HepG2 (cell line): ENCODE data around the gene TET3. TPM values are rescaled to one million over a fixed set of nuclear protein-coding genes. Genes with fewer than 3 reads are reported as not detected.

ENCODE experiments used
- ATAC-seq: fragments of 200-7000 bp; cut with Tn5 transposase; 3 replicates; pipeline ENCODE4 v1.9.1; 2020; ENCODE audit warnings: mild to moderate bottlenecking, moderate library complexity
- BruUV-seq: library from RNA; stranded (reverse); fragments of 400-500 nt; replicated peaks from 2 replicates; lab custom pipeline; 2021; lab: Mats Ljungman, UMichigan
- CTCF ChIA-PET: fragments of 300-600 bp; formaldehyde crosslinking; extraction: SDS; loops from one replicate; lab custom pipeline; 2021; ENCODE audit warnings: low total read pairs, inconsistent platforms, low intra/inter-chr PET ratio; lab: Yijun Ruan, JAX
- POLR2A ChIA-PET: fragments of 350-600 bp; sonication (Branson Sonifier 250); formaldehyde crosslinking; loops from one replicate; lab custom pipeline; 2020; ENCODE audit warnings: antibody characterized with exemption, inconsistent platforms; lab: Yijun Ruan, JAX
- DNase-seq: peaks from one replicate; pipeline ENCODE4 v3.0.0-alpha.2; 2015; ENCODE audit warnings: low spot score
- FAIRE-seq: peaks from 3 replicates; lab custom pipeline; 2011; peaks lifted over from hg19 to GRCh38; lab: Jason Lieb, UNC
- H2AFZ ChIP-seq: one replicate; pipeline ENCODE4 v1.6.1; 2011; ENCODE audit warnings: low read length, inconsistent platforms
- H3K27ac ChIP-seq: fragments of 300-600 bp; 3 replicates; pipeline ENCODE4 v1.8.0; 2011; ENCODE audit warnings: mixed run types, mild to moderate bottlenecking, mixed read lengths, low read length, inconsistent platforms; ENCODE audit not compliant: insufficient read depth; ENCODE audit errors: extremely low read length
- H3K27me3 ChIP-seq, 2 experiments: fragments of 200-600 bp in 1 of 2; 2 replicates in 1 of 2; 3 replicates in 1 of 2; pipeline versions ENCODE4 v1.6.0 to v1.8.0; 2011; ENCODE audit warnings: low read length in 2 of 2, mild to moderate bottlenecking in 2 of 2, moderate library complexity in 2 of 2, inconsistent platforms in 1 of 2; ENCODE audit not compliant: insufficient read depth in 2 of 2, control insufficient read depth in 1 of 2
- H3K36me3 ChIP-seq, 2 experiments: fragments of 200-600 bp in 1 of 2; replicated peaks in 1 of 2; 2 replicates in 1 of 2; 3 replicates in 1 of 2; pipeline versions ENCODE4 v1.5.1 to v1.8.0; 2011; ENCODE audit warnings: low read length in 2 of 2, inconsistent platforms in 1 of 2; ENCODE audit not compliant: insufficient read depth in 2 of 2, control insufficient read depth in 1 of 2
- H3K4me1 ChIP-seq: 2 replicates; pipeline ENCODE4 v1.5.1; 2012; ENCODE audit warnings: low read length, inconsistent platforms; ENCODE audit not compliant: insufficient read depth
- H3K4me2 ChIP-seq: 2 replicates; pipeline ENCODE4 v1.6.0; 2011; ENCODE audit warnings: low read depth, low read length, inconsistent platforms
- H3K4me3 ChIP-seq, 3 experiments: fragments of 200-600 bp in 1 of 3; sonication (generic), shearing (Covaris generic) in 1 of 3; replicated peaks in 1 of 3; 2 replicates each; pipeline ENCODE4 v1.5.1; 2011 to 2016; ENCODE audit warnings: low read length in 3 of 3, inconsistent platforms in 2 of 3, low read depth in 2 of 3, mild to moderate bottlenecking in 2 of 3, control low read depth in 1 of 3, mixed read lengths in 1 of 3; ENCODE audit not compliant: insufficient read depth in 1 of 3
- H3K79me2 ChIP-seq: one replicate; pipeline ENCODE4 v1.6.1; 2011; ENCODE audit warnings: low read length, inconsistent platforms; ENCODE audit not compliant: insufficient read depth
- H3K9ac ChIP-seq: 2 replicates; pipeline ENCODE4 v1.6.0; 2011; ENCODE audit warnings: mild to moderate bottlenecking, low read depth, low read length, inconsistent platforms; ENCODE audit not compliant: insufficient read depth
- H3K9me3 ChIP-seq: 2 replicates; pipeline ENCODE4 v1.5.1; 2012; ENCODE audit warnings: mild to moderate bottlenecking, low read length
- H4K20me1 ChIP-seq: 2 replicates; pipeline ENCODE4 v1.6.0; 2011; ENCODE audit warnings: inconsistent platforms, mild to moderate bottlenecking, low read length, moderate library complexity; ENCODE audit not compliant: insufficient read depth
- SMYD3 ChIP-seq: sonication (generic); formaldehyde crosslinking; IDR thresholded peaks from 2 replicates; pipeline ENCODE4 v1.8.1; 2023; ENCODE audit warnings: mild to moderate bottlenecking, missing genetic modification reagents
- YEATS4 ChIP-seq: sonication (generic); formaldehyde crosslinking; IDR thresholded peaks from 2 replicates; pipeline ENCODE4 v1.4.0; 2020; ENCODE audit warnings: missing genetic modification reagents, borderline replicate concordance
- ZNF136 ChIP-seq: sonication (generic); formaldehyde crosslinking; IDR thresholded peaks from 2 replicates; pipeline ENCODE4 v1.8.1; 2022; ENCODE audit warnings: low read depth, mild to moderate bottlenecking, moderate library complexity, missing genetic modification reagents
- ZNF331 ChIP-seq: sonication (generic); formaldehyde crosslinking; IDR thresholded peaks from 2 replicates; pipeline ENCODE4 v1.4.0; 2020; ENCODE audit warnings: missing genetic modification reagents
- ZNF33A ChIP-seq: sonication (generic); formaldehyde crosslinking; IDR thresholded peaks from 2 replicates; pipeline ENCODE4 v1.5.1; 2020; ENCODE audit warnings: missing genetic modification reagents, mild to moderate bottlenecking, moderate library complexity, borderline replicate concordance
- ZNF616 ChIP-seq: sonication (generic); formaldehyde crosslinking; IDR thresholded peaks from 2 replicates; pipeline ENCODE4 v1.5.0; 2020; ENCODE audit warnings: low read depth, mild to moderate bottlenecking, missing genetic modification reagents
- ZNF644 ChIP-seq: IDR thresholded peaks from 2 replicates; pipeline ENCODE4 v1.6.1; 2016; ENCODE audit warnings: low read depth
- ZNF713 ChIP-seq: sonication (generic); formaldehyde crosslinking; IDR thresholded peaks from 2 replicates; pipeline ENCODE4 v1.4.0; 2020; ENCODE audit warnings: mild to moderate bottlenecking, missing genetic modification reagents
- ZSCAN30 ChIP-seq: sonication (generic); formaldehyde crosslinking; IDR thresholded peaks from 2 replicates; pipeline ENCODE4 v1.5.0; 2020; ENCODE audit warnings: mild to moderate bottlenecking, missing genetic modification reagents
- WGBS: methylation state at CpG from one replicate; pipeline ENCODE4 v1.1.6; 2017; ENCODE audit warnings: low lambda C conversion rate; 5-methylcytosine and 5-hydroxymethylcytosine counted together
- in situ Hi-C: cut with HindIII; loops from 2 replicates; pipeline ENCODE4 v1.10.0; 2017; ENCODE audit warnings: low pct_unique_long_range_greater_than_20kb; ENCODE audit not compliant: extremely low pct_ligation_motif_present
- intact Hi-C: fragments of 100-400 bp; cut with micrococcal nuclease; formaldehyde crosslinking; loops from one replicate; pipeline ENCODE4 v1.10.0; 2022; ENCODE audit not compliant: unreplicated experiment
- polyA plus RNA-seq, 8 experiments: library from polyadenylated mRNA; depleted of rRNA in 3 of 8; stranded (reverse) in 7 of 8; unstranded in 1 of 8; fragments of >200 nt; fragmentation: Illumina TruSeq in 4 of 8; extraction: Trizol in 4 of 8; gene quantifications; 2 replicates each; pipeline versions ENCODE4 v1.2.1 to v1.2.3, GENCODE V29; 2011 to 2016; ENCODE audit warnings: low read depth in 4 of 8, missing spikeins in 1 of 8, mixed read lengths in 1 of 8; ENCODE audit not compliant: insufficient read depth in 1 of 8
- total RNA-seq, 5 experiments: library from RNA; depleted of rRNA; stranded (reverse); fragments of >200 nt; fragmentation: Illumina TruSeq; extraction: Trizol; gene quantifications; 2 replicates each; pipeline ENCODE4 v1.2.3, GENCODE V29; 2016; ENCODE audit warnings: low read depth in 1 of 5
- TF ChIP-seq, protein P1 (sequence below): sonication (generic); formaldehyde crosslinking; IDR thresholded peaks from 2 replicates; pipeline ENCODE4 v1.5.0; 2020; ENCODE audit warnings: mild to moderate bottlenecking, missing genetic modification reagents, borderline replicate concordance
- TF ChIP-seq, protein P2 (sequence below): sonication (generic); formaldehyde crosslinking; IDR thresholded peaks from 2 replicates; pipeline ENCODE4 v1.8.0; 2022; ENCODE audit warnings: missing genetic modification reagents, mild to moderate bottlenecking, moderate library complexity, borderline replicate concordance

Gene TET3
- total and polyA plus RNA-seq, 2 of the 13 experiments (the other 11 are each of a cell fraction or from before 2014, with no cell fraction given), result 4.3 to 6.8 TPM

GRCh38 chr2:73968357-73968937, 16.3 kb upstream of the TET3 start:
- ATAC-seq (no peak), FAIRE-seq (no peak), DNase-seq (no peak)
- Histone ChIP-seq H3K79me2 (no peaks in the 10 kb centered on the region), H3K4me3 (no peak overlapping the region), H3K9ac (no peak overlapping the region), H3K4me1 (peaks cover 35% of the 10 kb centered on the region), H3K27ac (no peak overlapping the region), H3K36me3 (no peaks in the 10 kb centered on the region), H4K20me1 (no peaks in the 10 kb centered on the region), H2AFZ (no peak overlapping the region), H3K27me3 (peaks cover 0 to 7% of the 10 kb centered on the region in 2 experiments; a peak in 3 of 5 replicates), H3K4me2 (no peak overlapping the region), H3K9me3 (no peaks in the 10 kb centered on the region)
- intact Hi-C loops, result no loop called here
- in situ Hi-C loops, result no loop called here
- BruUV-seq, result no TSS peak
- TF ChIP-seq ZNF136 (CRISPR knock-in tag), result no peak
- TF ChIP-seq ZSCAN30, result no peak
- TF ChIP-seq ZNF713, result no peak
- TF ChIP-seq ZNF331 (CRISPR knock-in tag), result no peak
- TF ChIP-seq, protein P1, sequence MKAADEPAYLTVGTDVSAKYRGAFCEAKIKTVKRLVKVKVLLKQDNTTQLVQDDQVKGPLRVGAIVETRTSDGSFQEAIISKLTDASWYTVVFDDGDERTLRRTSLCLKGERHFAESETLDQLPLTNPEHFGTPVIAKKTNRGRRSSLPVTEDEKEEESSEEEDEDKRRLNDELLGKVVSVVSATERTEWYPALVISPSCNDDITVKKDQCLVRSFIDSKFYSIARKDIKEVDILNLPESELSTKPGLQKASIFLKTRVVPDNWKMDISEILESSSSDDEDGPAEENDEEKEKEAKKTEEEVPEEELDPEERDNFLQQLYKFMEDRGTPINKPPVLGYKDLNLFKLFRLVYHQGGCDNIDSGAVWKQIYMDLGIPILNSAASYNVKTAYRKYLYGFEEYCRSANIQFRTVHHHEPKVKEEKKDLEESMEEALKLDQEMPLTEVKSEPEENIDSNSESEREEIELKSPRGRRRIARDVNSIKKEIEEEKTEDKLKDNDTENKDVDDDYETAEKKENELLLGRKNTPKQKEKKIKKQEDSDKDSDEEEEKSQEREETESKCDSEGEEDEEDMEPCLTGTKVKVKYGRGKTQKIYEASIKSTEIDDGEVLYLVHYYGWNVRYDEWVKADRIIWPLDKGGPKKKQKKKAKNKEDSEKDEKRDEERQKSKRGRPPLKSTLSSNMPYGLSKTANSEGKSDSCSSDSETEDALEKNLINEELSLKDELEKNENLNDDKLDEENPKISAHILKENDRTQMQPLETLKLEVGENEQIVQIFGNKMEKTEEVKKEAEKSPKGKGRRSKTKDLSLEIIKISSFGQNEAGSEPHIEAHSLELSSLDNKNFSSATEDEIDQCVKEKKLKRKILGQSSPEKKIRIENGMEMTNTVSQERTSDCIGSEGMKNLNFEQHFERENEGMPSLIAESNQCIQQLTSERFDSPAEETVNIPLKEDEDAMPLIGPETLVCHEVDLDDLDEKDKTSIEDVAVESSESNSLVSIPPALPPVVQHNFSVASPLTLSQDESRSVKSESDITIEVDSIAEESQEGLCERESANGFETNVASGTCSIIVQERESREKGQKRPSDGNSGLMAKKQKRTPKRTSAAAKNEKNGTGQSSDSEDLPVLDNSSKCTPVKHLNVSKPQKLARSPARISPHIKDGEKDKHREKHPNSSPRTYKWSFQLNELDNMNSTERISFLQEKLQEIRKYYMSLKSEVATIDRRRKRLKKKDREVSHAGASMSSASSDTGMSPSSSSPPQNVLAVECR (CRISPR knock-in tag), result no peak
- no peak for TF ChIP-seq YEATS4 (CRISPR knock-in tag)
- TF ChIP-seq ZNF33A, result no peak
- TF ChIP-seq, protein P2, sequence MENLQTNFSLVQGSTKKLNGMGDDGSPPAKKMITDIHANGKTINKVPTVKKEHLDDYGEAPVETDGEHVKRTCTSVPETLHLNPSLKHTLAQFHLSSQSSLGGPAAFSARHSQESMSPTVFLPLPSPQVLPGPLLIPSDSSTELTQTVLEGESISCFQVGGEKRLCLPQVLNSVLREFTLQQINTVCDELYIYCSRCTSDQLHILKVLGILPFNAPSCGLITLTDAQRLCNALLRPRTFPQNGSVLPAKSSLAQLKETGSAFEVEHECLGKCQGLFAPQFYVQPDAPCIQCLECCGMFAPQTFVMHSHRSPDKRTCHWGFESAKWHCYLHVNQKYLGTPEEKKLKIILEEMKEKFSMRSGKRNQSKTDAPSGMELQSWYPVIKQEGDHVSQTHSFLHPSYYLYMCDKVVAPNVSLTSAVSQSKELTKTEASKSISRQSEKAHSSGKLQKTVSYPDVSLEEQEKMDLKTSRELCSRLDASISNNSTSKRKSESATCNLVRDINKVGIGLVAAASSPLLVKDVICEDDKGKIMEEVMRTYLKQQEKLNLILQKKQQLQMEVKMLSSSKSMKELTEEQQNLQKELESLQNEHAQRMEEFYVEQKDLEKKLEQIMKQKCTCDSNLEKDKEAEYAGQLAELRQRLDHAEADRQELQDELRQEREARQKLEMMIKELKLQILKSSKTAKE (CRISPR knock-in tag), result no peak
- no peak for TF ChIP-seq SMYD3 (CRISPR knock-in tag)
- no peak for TF ChIP-seq ZNF616 (CRISPR knock-in tag)
- TF ChIP-seq ZNF644, result no peak
- ChIA-PET POLR2A (no interaction called here), CTCF (no interaction called here)
- WGBS, result 46% methylated on average over 8 of the region's 8 CpGs
